CD8-positive, alpha-beta memory T cell (primary cell): ENCODE data around the gene LCE3A. TPM values are rescaled to one million over a fixed set of nuclear protein-coding genes. Genes with fewer than 3 reads are reported as not detected.

Experiments
- CTCF ChIA-PET: fragments of 350-600 bp; sonication (Branson Sonifier 250); formaldehyde crosslinking; loops from one replicate; lab custom pipeline; 2021; ENCODE audit warnings: antibody characterized with exemption; lab: Charles Lee
- POLR2A ChIA-PET: fragments of 350-600 bp; sonication (Branson Sonifier 250); formaldehyde crosslinking; loops from one replicate; lab custom pipeline; 2021; ENCODE audit warnings: antibody characterized with exemption; lab: Charles Lee
- DNase-seq, 5 donors: peaks; one replicate each; pipeline versions ENCODE4 v3.0.0 to v3.0.0-alpha.2; 2020 to 2022; ENCODE audit warnings: mixed read lengths in 1 of 5
- H3K27ac ChIP-seq: one replicate; pipeline ENCODE4 v1.7.0; 2013; ENCODE audit warnings: low read depth, mild to moderate bottlenecking, low read length, moderate library complexity
- H3K27me3 ChIP-seq: 2 replicates; pipeline ENCODE4 v1.7.0; 2013; ENCODE audit warnings: low read length, mild to moderate bottlenecking; ENCODE audit not compliant: insufficient read depth, poor library complexity, severe bottlenecking
- H3K36me3 ChIP-seq: 2 replicates; pipeline ENCODE4 v1.7.0; 2013; ENCODE audit warnings: mild to moderate bottlenecking, low read length, moderate library complexity; ENCODE audit not compliant: insufficient read depth
- H3K4me1 ChIP-seq: 2 replicates; pipeline ENCODE4 v1.7.0; 2013; ENCODE audit warnings: mild to moderate bottlenecking, low read length, moderate library complexity; ENCODE audit not compliant: insufficient read depth
- H3K4me3 ChIP-seq: 2 replicates; pipeline ENCODE4 v1.7.0; 2013; ENCODE audit warnings: mild to moderate bottlenecking, low read length
- H3K9me3 ChIP-seq: 2 replicates; pipeline ENCODE4 v1.7.0; 2013; ENCODE audit warnings: mild to moderate bottlenecking, low read length
- H3K27ac Mint-ChIP-seq, 8 donors: one replicate each; pipeline ENCODE4 v1.8.0; 2020 to 2021; ENCODE audit warnings: mixed read lengths in 8 of 8, mild to moderate bottlenecking in 6 of 8, inconsistent platforms in 3 of 8, moderate library complexity in 3 of 8
- H3K27me3 Mint-ChIP-seq, 2 donors: one replicate each; pipeline ENCODE4 v1.8.0; 2020 to 2021; ENCODE audit warnings: mixed read lengths in 2 of 2, mild to moderate bottlenecking in 1 of 2, moderate library complexity in 1 of 2
- H3K36me3 Mint-ChIP-seq, 3 donors: one replicate each; pipeline ENCODE4 v1.8.0; 2020 to 2021; ENCODE audit warnings: mixed read lengths in 3 of 3, inconsistent platforms in 1 of 3, mild to moderate bottlenecking in 1 of 3
- H3K4me1 Mint-ChIP-seq, 3 donors: one replicate each; pipeline ENCODE4 v1.8.0; 2020 to 2021; ENCODE audit warnings: mixed read lengths in 3 of 3, inconsistent platforms in 1 of 3, mild to moderate bottlenecking in 1 of 3
- H3K4me3 Mint-ChIP-seq, 7 donors: one replicate each; pipeline ENCODE4 v1.8.0; 2020 to 2021; ENCODE audit warnings: mixed read lengths in 7 of 7, mild to moderate bottlenecking in 6 of 7, moderate library complexity in 4 of 7, inconsistent platforms in 2 of 7
- H3K9me3 Mint-ChIP-seq, 5 donors: one replicate each; pipeline ENCODE4 v1.8.0; 2020 to 2022; ENCODE audit warnings: mixed read lengths in 5 of 5, mild to moderate bottlenecking in 3 of 5, moderate library complexity in 2 of 5, inconsistent platforms in 1 of 5
- polyA plus RNA-seq: library from polyadenylated mRNA; unstranded; fragments of 300-500 nt; fragmentation: Illumina TruSeq; gene quantifications from one replicate; pipeline ENCODE4 v1.2.3, GENCODE V29; 2021
- total RNA-seq, 2 experiments: library from RNA; stranded (reverse); gene quantifications; one replicate each; pipeline ENCODE4 v1.2.3, GENCODE V29; 2021

Gene LCE3A
- total and polyA plus RNA-seq, 3 experiments from 2014 or later = not detected

- H3K9me3 ChIP-seq = no peaks in the 10 kb centered on the region
- CTCF ChIA-PET = no interaction called here
- no peaks in the 10 kb centered on the region for H3K4me1 ChIP-seq
- Mint-ChIP-seq H3K27ac (no peak overlapping the region), H3K27me3 (peaks cover 14 to 61% of the 10 kb centered on the region in 2 donors), H3K9me3 (peaks cover 0 to 2% (median 0%) of the 10 kb centered on the region in 5 donors), H3K4me1 (no peaks in the 10 kb centered on the region), H3K36me3 (no peaks in the 10 kb centered on the region), H3K4me3 (no peak overlapping the region)
- H3K27me3 ChIP-seq = no peaks in the 10 kb centered on the region
- no peak overlapping the region for H3K4me3 ChIP-seq
- no peaks in the 10 kb centered on the region for H3K36me3 ChIP-seq
- no peak for DNase-seq
- no peak overlapping the region for H3K27ac ChIP-seq
- POLR2A ChIA-PET = no interaction called here
Measured at GRCh38 chr1:152646656-152647055, 23.8 kb upstream of the LCE3A start.

- Histone ChIP-seq H3K4me1 (no peaks in the 10 kb centered on the region), H3K4me3 (no peak overlapping the region), H3K27ac (no peak overlapping the region), H3K9me3 (no peaks in the 10 kb centered on the region), H3K27me3 (no peaks in the 10 kb centered on the region), H3K36me3 (no peaks in the 10 kb centered on the region)
- CTCF ChIA-PET = no interaction called here
- no peak overlapping the region for H3K4me3 Mint-ChIP-seq
- H3K27me3 Mint-ChIP-seq = peaks cover 10 to 50% of the 10 kb centered on the region in 2 donors
- H3K27ac Mint-ChIP-seq = no peak overlapping the region
- H3K9me3 Mint-ChIP-seq = peaks cover 0 to 2% (median 0%) of the 10 kb centered on the region in 5 donors
- POLR2A ChIA-PET = no interaction called here
- H3K36me3 Mint-ChIP-seq = no peaks in the 10 kb centered on the region
- no peak for DNase-seq
- no peaks in the 10 kb centered on the region for H3K4me1 Mint-ChIP-seq
Measured at GRCh38 chr1:152645146-152645545, 22.2 kb upstream of the LCE3A start.

- Histone ChIP-seq H3K4me1 (no peaks in the 10 kb centered on the region), H3K36me3 (no peaks in the 10 kb centered on the region), H3K9me3 (no peaks in the 10 kb centered on the region), H3K27me3 (no peaks in the 10 kb centered on the region), H3K4me3 (no peak overlapping the region), H3K27ac (no peak overlapping the region)
- ChIA-PET POLR2A (no interaction called here), CTCF (no interaction called here)
- Mint-ChIP-seq H3K27ac (no peak overlapping the region), H3K9me3 (peaks cover 0 to 4% (median 0%) of the 10 kb centered on the region in 5 donors), H3K4me1 (no peaks in the 10 kb centered on the region), H3K36me3 (no peaks in the 10 kb centered on the region), H3K27me3 (peaks cover 10 to 38% of the 10 kb centered on the region in 2 donors), H3K4me3 (no peak overlapping the region)
- no peak for DNase-seq
Measured at GRCh38 chr1:152643945-152644344, 21.0 kb upstream of the LCE3A start.

- ChIA-PET CTCF (interaction anchor here (1.2 kb wide), 1 partner anchor 14 kb away, joined by 4 read pairs; no protein-coding TSS in a partner anchor), POLR2A (no interaction called here)
- Mint-ChIP-seq H3K4me1 (no peaks in the 10 kb centered on the region), H3K4me3 (no peak overlapping the region), H3K27ac (no peak overlapping the region), H3K27me3 (peaks cover 7 to 20% of the 10 kb centered on the region in 2 donors), H3K9me3 (peaks cover 0 to 4% (median 1%) of the 10 kb centered on the region in 5 donors), H3K36me3 (no peaks in the 10 kb centered on the region)
- H3K9me3 ChIP-seq = no peaks in the 10 kb centered on the region
- H3K4me3 ChIP-seq = no peak overlapping the region
- no peaks in the 10 kb centered on the region for H3K27me3 ChIP-seq
- H3K27ac ChIP-seq = no peak overlapping the region
- DNase-seq = no peak
- no peaks in the 10 kb centered on the region for H3K36me3 ChIP-seq
- no peaks in the 10 kb centered on the region for H3K4me1 ChIP-seq
Measured at GRCh38 chr1:152640351-152640750, 17.4 kb upstream of the LCE3A start.

GRCh38 chr1:152630596-152630995 lies 7.7 kb upstream of the LCE3A start:
- ChIA-PET POLR2A (no interaction called here), CTCF (no interaction called here)
- Histone ChIP-seq H3K9me3 (no peaks in the 10 kb centered on the region), H3K36me3 (no peaks in the 10 kb centered on the region), H3K27me3 (no peaks in the 10 kb centered on the region), H3K4me3 (no peak overlapping the region), H3K4me1 (no peaks in the 10 kb centered on the region), H3K27ac (no peak overlapping the region)
- no peak overlapping the region for H3K4me3 Mint-ChIP-seq
- peaks cover 0 to 5% (median 2%) of the 10 kb centered on the region in 5 donors for H3K9me3 Mint-ChIP-seq
- H3K4me1 Mint-ChIP-seq = no peaks in the 10 kb centered on the region
- DNase-seq = no peak
- H3K36me3 Mint-ChIP-seq = peaks cover 0 to 4% (median 0%) of the 10 kb centered on the region in 3 donors
- no peak overlapping the region for H3K27ac Mint-ChIP-seq
- H3K27me3 Mint-ChIP-seq = peaks cover 12 to 36% of the 10 kb centered on the region in 2 donors

- DNase-seq = no peak
- Mint-ChIP-seq H3K27ac (no peak overlapping the region), H3K27me3 (peaks cover 16 to 46% of the 10 kb centered on the region in 2 donors), H3K4me1 (peaks cover 0 to 5% (median 0%) of the 10 kb centered on the region in 3 donors), H3K9me3 (peaks cover 0 to 3% (median 0%) of the 10 kb centered on the region in 5 donors), H3K36me3 (peaks cover 0 to 4% (median 0%) of the 10 kb centered on the region in 3 donors), H3K4me3 (no peak overlapping the region)
- Histone ChIP-seq H3K4me3 (no peak overlapping the region), H3K9me3 (no peaks in the 10 kb centered on the region), H3K36me3 (no peaks in the 10 kb centered on the region), H3K4me1 (no peaks in the 10 kb centered on the region), H3K27ac (no peak overlapping the region), H3K27me3 (no peaks in the 10 kb centered on the region)
- POLR2A ChIA-PET = no interaction called here
- CTCF ChIA-PET = no interaction called here
Measured at GRCh38 chr1:152626744-152627143, 3.8 kb upstream of the LCE3A start.

- peaks cover 0 to 5% (median 0%) of the 10 kb centered on the region in 3 donors for H3K4me1 Mint-ChIP-seq
- POLR2A ChIA-PET = no interaction called here
- H3K4me1 ChIP-seq = no peaks in the 10 kb centered on the region
- CTCF ChIA-PET = no interaction called here
- no peaks in the 10 kb centered on the region for H3K27me3 ChIP-seq
- H3K4me3 ChIP-seq = no peak overlapping the region
- no peaks in the 10 kb centered on the region for H3K36me3 ChIP-seq
- H3K27ac Mint-ChIP-seq = no peak overlapping the region
- H3K9me3 ChIP-seq = no peaks in the 10 kb centered on the region
- no peak for DNase-seq
- H3K4me3 Mint-ChIP-seq = no peak overlapping the region
- no peaks in the 10 kb centered on the region for H3K36me3 Mint-ChIP-seq
- peaks cover 0 to 13% (median 10%) of the 10 kb centered on the region in 5 donors for H3K9me3 Mint-ChIP-seq
- H3K27me3 Mint-ChIP-seq = peaks cover 10 to 28% of the 10 kb centered on the region in 2 donors
- H3K27ac ChIP-seq = no peak overlapping the region
Measured at GRCh38 chr1:152623203-152623844, 421 bp upstream of the LCE3A start.

- Mint-ChIP-seq H3K4me1 (peaks cover 0 to 5% (median 0%) of the 10 kb centered on the region in 3 donors), H3K9me3 (peaks cover 9 to 16% (median 16%) of the 10 kb centered on the region in 5 donors), H3K27ac (no peak overlapping the region), H3K4me3 (no peak overlapping the region), H3K36me3 (no peaks in the 10 kb centered on the region), H3K27me3 (peaks cover 8 to 18% of the 10 kb centered on the region in 2 donors)
- Histone ChIP-seq H3K4me3 (no peak overlapping the region), H3K27ac (no peak overlapping the region), H3K4me1 (no peaks in the 10 kb centered on the region), H3K9me3 (no peaks in the 10 kb centered on the region), H3K36me3 (no peaks in the 10 kb centered on the region), H3K27me3 (no peaks in the 10 kb centered on the region)
- POLR2A ChIA-PET = no interaction called here
- CTCF ChIA-PET = no interaction called here
- DNase-seq = no peak
Measured at GRCh38 chr1:152621993-152622392, 910 bp downstream of the LCE3A start.
